Mesenchymal stem cell (in vitro differentiated cells and primary cell): ENCODE results near the gene SLC35E4.

Experiments used
- DNase-seq: peaks from one replicate; pipeline ENCODE4 v3.0.0-alpha.2; 2013
- H2AFZ ChIP-seq: one replicate; pipeline ENCODE4 v1.6.1; 2013; ENCODE audit warnings: low read depth, mild to moderate bottlenecking, control low read depth, inconsistent platforms, low read length, moderate library complexity
- H2AK5ac ChIP-seq: 2 replicates; pipeline ENCODE4 v1.6.1; 2013; ENCODE audit warnings: low read length, moderate library complexity, mild to moderate bottlenecking, inconsistent platforms; ENCODE audit not compliant: severe bottlenecking
- H2BK120ac ChIP-seq: one replicate; pipeline ENCODE4 v1.6.1; 2013; ENCODE audit warnings: low read depth, mild to moderate bottlenecking, inconsistent platforms, low read length, moderate library complexity
- H2BK12ac ChIP-seq, 2 experiments: one replicate each; pipeline ENCODE4 v1.6.1; 2013; ENCODE audit warnings: inconsistent platforms in 2 of 2, low read length in 2 of 2, mild to moderate bottlenecking in 2 of 2, moderate library complexity in 2 of 2, control low read depth in 1 of 2
- H2BK15ac ChIP-seq: one replicate; pipeline ENCODE4 v1.6.1; 2013; ENCODE audit warnings: mild to moderate bottlenecking, low read depth, inconsistent platforms; ENCODE audit not compliant: poor library complexity, severe bottlenecking
- H2BK5ac ChIP-seq: 2 replicates; pipeline ENCODE4 v1.6.1; 2013; ENCODE audit warnings: low read depth, mild to moderate bottlenecking, low read length, control low read depth, inconsistent platforms; ENCODE audit not compliant: poor library complexity, severe bottlenecking
- H3K14ac ChIP-seq, 2 experiments: one replicate each; pipeline ENCODE4 v1.6.1; 2013; ENCODE audit warnings: inconsistent platforms in 2 of 2, low read length in 2 of 2, control low read depth in 1 of 2, mild to moderate bottlenecking in 1 of 2, moderate library complexity in 1 of 2
- H3K18ac ChIP-seq, 2 experiments: one replicate each; pipeline ENCODE4 v1.6.1; 2013; ENCODE audit warnings: inconsistent platforms in 2 of 2, low read length in 2 of 2, control low read depth in 1 of 2, low read depth in 1 of 2, mild to moderate bottlenecking in 1 of 2
- H3K23ac ChIP-seq, 2 experiments: one replicate each; pipeline ENCODE4 v1.6.1; 2013; ENCODE audit warnings: inconsistent platforms in 2 of 2, low read length in 2 of 2, mild to moderate bottlenecking in 2 of 2, moderate library complexity in 2 of 2, control low read depth in 1 of 2
- H3K27ac ChIP-seq: 2 replicates; pipeline ENCODE4 v1.5.1; 2013; ENCODE audit warnings: mild to moderate bottlenecking, moderate library complexity, low read length, control low read depth, inconsistent platforms; ENCODE audit not compliant: poor library complexity, severe bottlenecking
- H3K27me3 ChIP-seq, 2 experiments: 2 replicates each; pipeline versions ENCODE4 v1.6.1 to v1.7.0; 2013; ENCODE audit warnings: low read length in 2 of 2, mild to moderate bottlenecking in 2 of 2, moderate library complexity in 2 of 2, control low read depth in 1 of 2, inconsistent platforms in 1 of 2; ENCODE audit not compliant: control insufficient read depth in 1 of 2, insufficient read depth in 1 of 2
- H3K36me3 ChIP-seq, 2 experiments: 2 replicates each; pipeline versions ENCODE4 v1.6.1 to v1.7.0; 2013; ENCODE audit warnings: low read length in 2 of 2, control low read depth in 1 of 2, inconsistent platforms in 1 of 2, low read depth in 1 of 2, mild to moderate bottlenecking in 1 of 2; ENCODE audit not compliant: insufficient read depth in 2 of 2, control insufficient read depth in 1 of 2
- H3K4ac ChIP-seq, 2 experiments: one replicate each; pipeline ENCODE4 v1.6.1; 2013; ENCODE audit warnings: inconsistent platforms in 2 of 2, low read length in 2 of 2, mild to moderate bottlenecking in 2 of 2, moderate library complexity in 2 of 2, control low read depth in 1 of 2, low read depth in 1 of 2
- H3K4me1 ChIP-seq: 2 replicates; pipeline ENCODE4 v1.6.1; 2013; ENCODE audit warnings: low read depth, low read length, control low read depth; ENCODE audit not compliant: control insufficient read depth, insufficient read depth
- H3K4me2 ChIP-seq: 2 replicates; pipeline ENCODE4 v1.6.1; 2013; ENCODE audit warnings: low read length, mild to moderate bottlenecking, inconsistent platforms; ENCODE audit not compliant: poor library complexity, severe bottlenecking
- H3K4me3 ChIP-seq, 2 experiments: 2 replicates each; pipeline versions ENCODE4 v1.5.1 to v1.7.0; 2013; ENCODE audit warnings: low read length in 2 of 2, mild to moderate bottlenecking in 2 of 2, control low read depth in 1 of 2, low read depth in 1 of 2; ENCODE audit not compliant: insufficient read depth in 1 of 2
- H3K79me1 ChIP-seq: replicated peaks from 2 replicates; pipeline ENCODE4 v1.6.1; 2013; ENCODE audit warnings: mild to moderate bottlenecking, control low read depth, low read length, inconsistent platforms; ENCODE audit not compliant: poor library complexity, severe bottlenecking
- H3K9ac ChIP-seq: 2 replicates; pipeline ENCODE4 v1.7.0; 2013; ENCODE audit warnings: mild to moderate bottlenecking, low read length, moderate library complexity
- H3K9me3 ChIP-seq: 2 replicates; pipeline ENCODE4 v1.7.0; 2013; ENCODE audit warnings: mild to moderate bottlenecking, low read length; ENCODE audit not compliant: control insufficient read depth
- H4K8ac ChIP-seq: one replicate; pipeline ENCODE4 v1.6.1; 2013; ENCODE audit warnings: inconsistent platforms, mild to moderate bottlenecking, low read length, moderate library complexity
- H4K91ac ChIP-seq: one replicate; pipeline ENCODE4 v1.6.1; 2013; ENCODE audit warnings: mild to moderate bottlenecking, low read length, inconsistent platforms
- WGBS: methylation state at CpG from one replicate; pipeline ENCODE4 v1.1.7; 2013; ENCODE audit warnings: mixed read lengths; 5-methylcytosine and 5-hydroxymethylcytosine counted together

The SLC35E4 gene

DNA sequence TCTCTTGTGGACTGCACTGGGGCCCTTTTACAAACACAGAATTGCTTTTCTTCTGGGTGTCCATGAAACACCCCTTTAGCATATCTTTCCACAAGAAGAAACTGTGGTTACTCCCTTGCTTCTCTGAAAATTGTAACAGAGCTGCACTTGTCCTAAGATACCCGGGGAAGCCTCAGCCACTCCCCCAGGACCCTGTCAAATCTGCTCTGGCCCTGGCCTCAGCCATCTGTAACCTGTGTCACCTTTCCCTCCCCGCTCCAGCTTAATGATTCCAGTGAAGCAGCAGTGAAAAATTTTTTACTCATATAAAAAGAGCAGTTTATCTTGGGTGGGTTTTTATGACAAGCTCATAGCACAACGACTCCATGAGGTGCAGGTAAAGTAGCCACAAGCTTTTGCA is 35.5 kb downstream of the SLC35E4 start:
- Histone ChIP-seq H4K8ac (no peak overlapping the region), H3K27ac (no peak overlapping the region), H3K4me2 (no peak overlapping the region), H3K79me1 (peaks cover 6% of the 10 kb centered on the region), H3K14ac (no peak overlapping the region), H4K91ac (no peak overlapping the region), H2BK5ac (no peak overlapping the region), H3K9ac (no peak overlapping the region), H3K36me3 (no peaks in the 10 kb centered on the region), H3K18ac (no peak overlapping the region), H2BK12ac (no peak overlapping the region), H2BK15ac (no peak overlapping the region), H3K4me1 (peaks cover 7% of the 10 kb centered on the region), H3K4ac (no peak overlapping the region), H3K4me3 (no peak overlapping the region), H2BK120ac (no peak overlapping the region), H3K27me3 (peaks cover 0 to 12% of the 10 kb centered on the region in 2 experiments), H2AK5ac (no peak overlapping the region), H3K23ac (no peak overlapping the region), H3K9me3 (no peaks in the 10 kb centered on the region), H2AFZ (no peak overlapping the region)
- 86% methylated on average over 2 of the region's 3 CpGs for WGBS
- no peak for DNase-seq

DNA sequence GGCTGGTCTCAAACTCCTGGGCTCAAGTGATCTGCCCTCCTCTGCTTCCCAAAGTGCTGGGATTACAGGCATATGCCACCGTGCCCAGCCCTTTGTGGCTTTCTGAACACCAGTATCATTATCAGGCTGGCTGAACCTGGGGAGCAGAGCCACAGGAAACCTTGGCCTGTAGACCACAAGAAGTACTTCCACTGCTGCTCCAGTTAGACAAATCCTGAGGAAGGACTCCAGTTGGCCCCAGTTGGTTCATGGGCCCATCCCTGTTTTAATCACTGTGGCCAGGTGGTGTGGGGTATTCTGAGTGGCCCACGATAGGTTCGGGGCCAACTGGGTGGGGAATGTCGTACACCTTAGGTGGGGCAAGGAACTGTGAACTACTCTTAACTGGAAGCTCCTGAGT is 37.6 kb downstream of the SLC35E4 start:
- H2BK12ac ChIP-seq: no peak overlapping the region
- H3K79me1 ChIP-seq: no peaks in the 10 kb centered on the region
- no peak overlapping the region for H2AFZ ChIP-seq
- H3K4me2 ChIP-seq: no peak overlapping the region
- H2BK15ac ChIP-seq: no peak overlapping the region
- H3K27me3 ChIP-seq: peaks cover 0 to 12% of the 10 kb centered on the region in 2 experiments
- H3K9ac ChIP-seq: no peak overlapping the region
- no peak overlapping the region for H2BK120ac ChIP-seq
- no peak overlapping the region for H2AK5ac ChIP-seq
- 96% methylated on average over 4 of the region's 4 CpGs for WGBS
- H3K4me3 ChIP-seq: no peak overlapping the region
- H3K23ac ChIP-seq: no peak overlapping the region
- H3K27ac ChIP-seq: no peak overlapping the region
- no peak for DNase-seq
- no peak overlapping the region for H3K18ac ChIP-seq
- H2BK5ac ChIP-seq: no peak overlapping the region
- no peaks in the 10 kb centered on the region for H3K36me3 ChIP-seq
- H4K91ac ChIP-seq: no peak overlapping the region
- peaks cover 4% of the 10 kb centered on the region for H3K4me1 ChIP-seq
- no peak overlapping the region for H3K4ac ChIP-seq
- no peak overlapping the region for H3K14ac ChIP-seq
- H3K9me3 ChIP-seq: no peaks in the 10 kb centered on the region
- no peak overlapping the region for H4K8ac ChIP-seq

DNA sequence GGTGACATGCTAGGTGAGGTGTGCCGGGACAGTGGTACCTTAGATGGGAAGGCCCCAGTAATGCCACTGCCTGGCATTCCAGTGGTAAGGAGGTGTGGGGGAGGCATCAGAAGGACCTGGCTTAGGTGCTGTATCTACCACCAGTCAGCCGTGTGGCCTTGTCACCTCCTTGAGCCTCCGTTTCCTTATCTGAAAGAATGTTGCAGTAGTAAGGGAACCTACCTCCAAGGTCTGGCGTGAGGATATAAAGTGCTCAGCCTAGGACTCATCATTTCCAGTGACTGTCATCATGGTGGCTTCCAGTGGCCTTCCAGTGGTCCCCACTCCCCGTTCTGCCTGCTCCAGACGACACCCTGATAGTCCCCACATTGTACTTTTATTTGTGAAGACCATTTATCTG is 38.9 kb downstream of the SLC35E4 start:
- no peak overlapping the region for H3K23ac ChIP-seq
- no peak overlapping the region for H3K18ac ChIP-seq
- H3K27me3 ChIP-seq: peaks cover 0 to 16% of the 10 kb centered on the region in 2 experiments
- H3K27ac ChIP-seq: no peak overlapping the region
- H3K79me1 ChIP-seq: no peaks in the 10 kb centered on the region
- WGBS: 74% methylated on average over 6 of the region's 6 CpGs
- no peaks in the 10 kb centered on the region for H3K9me3 ChIP-seq
- no peaks in the 10 kb centered on the region for H3K36me3 ChIP-seq
- H2AFZ ChIP-seq: no peak overlapping the region
- no peak for DNase-seq
- H3K4me3 ChIP-seq: no peak overlapping the region
- H2BK120ac ChIP-seq: no peak overlapping the region
- H2BK12ac ChIP-seq: no peak overlapping the region
- H4K8ac ChIP-seq: no peak overlapping the region
- no peaks in the 10 kb centered on the region for H3K4me1 ChIP-seq
- H3K4me2 ChIP-seq: no peak overlapping the region
- H2AK5ac ChIP-seq: no peak overlapping the region
- H3K4ac ChIP-seq: no peak overlapping the region
- H4K91ac ChIP-seq: no peak overlapping the region
- no peak overlapping the region for H3K9ac ChIP-seq
- H3K14ac ChIP-seq: no peak overlapping the region
- H2BK5ac ChIP-seq: no peak overlapping the region
- H2BK15ac ChIP-seq: no peak overlapping the region

GRCh38 chr22:30675436-30675835 is 39.9 kb downstream of the SLC35E4 start:
- Histone ChIP-seq H3K9ac (no peak overlapping the region), H3K79me1 (no peaks in the 10 kb centered on the region), H3K18ac (no peak overlapping the region), H2AFZ (no peak overlapping the region), H2BK15ac (no peak overlapping the region), H3K9me3 (no peaks in the 10 kb centered on the region), H2AK5ac (no peak overlapping the region), H3K4me2 (no peak overlapping the region), H3K27me3 (peaks cover 0 to 16% of the 10 kb centered on the region in 2 experiments), H4K8ac (no peak overlapping the region), H3K4me1 (no peaks in the 10 kb centered on the region), H3K4me3 (no peak overlapping the region), H2BK120ac (no peak overlapping the region), H3K23ac (no peak overlapping the region), H3K4ac (no peak overlapping the region), H3K36me3 (no peaks in the 10 kb centered on the region), H2BK12ac (no peak overlapping the region), H2BK5ac (no peak overlapping the region), H3K27ac (no peak overlapping the region), H3K14ac (no peak overlapping the region), H4K91ac (no peak overlapping the region)
- DNase-seq: no peak
- 95% methylated on average over 9 of the region's 9 CpGs for WGBS
